ENCODE results near the gene STARD8.

Gene STARD8

DNA sequence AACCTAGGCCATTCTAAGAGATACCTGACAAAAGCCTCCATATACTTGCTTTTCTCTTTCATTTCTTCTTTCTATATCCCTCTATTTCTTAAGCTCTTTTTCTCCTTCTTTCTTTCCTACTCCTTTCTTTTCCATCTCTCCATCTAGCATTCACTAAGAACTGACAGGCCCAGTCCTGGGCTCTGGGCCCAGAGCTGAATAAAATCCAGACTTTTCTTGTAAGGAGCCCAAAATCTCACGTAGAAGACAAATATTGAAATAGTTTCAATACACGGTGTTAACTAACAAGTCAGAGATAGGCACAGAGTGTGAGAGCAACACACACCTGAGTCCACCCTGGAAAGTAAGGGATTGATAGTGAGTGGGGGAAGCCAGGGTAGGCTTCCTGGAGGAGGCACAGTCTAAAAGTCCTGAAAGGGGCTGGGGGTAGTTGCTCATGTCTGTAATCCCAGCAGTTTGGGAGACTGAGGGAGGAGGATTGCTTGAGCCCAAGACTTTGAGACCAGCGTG lies 108.2 kb downstream of the STARD8 start:
- Histone ChIP-seq H4K20me1 (ENCODE audit: insufficient read depth, low read length) (no peaks in the 10 kb centered on the region), H3F3A (ENCODE audit: insufficient read depth, low read length) (no peaks in the 10 kb centered on the region), H2AFZ (ENCODE audit: low read length) (no peak overlapping the region), H3K79me2 (ENCODE audit: insufficient read depth, low read length) (no peaks in the 10 kb centered on the region), H3K4me1 (ENCODE audit: insufficient read depth, low read length, severe bottlenecking) (no peaks in the 10 kb centered on the region), H3K4me3 (ENCODE audit: low read depth, low read length, poor library complexity, severe bottlenecking) (no peak overlapping the region), H3K9ac (ENCODE audit: low read length) (no peak overlapping the region), H3K9me3 (ENCODE audit: low read length) (no peaks in the 10 kb centered on the region), H3K27ac (ENCODE audit: low read depth, low read length, poor library complexity, severe bottlenecking) (no peak overlapping the region), H3K9me2 (ENCODE audit: low read depth, low read length) (no peaks in the 10 kb centered on the region), H3K36me3 (ENCODE audit: insufficient read depth, low read length) (no peaks in the 10 kb centered on the region), H3K4me2 (ENCODE audit: low read length) (no peak overlapping the region), H3K27me3 (ENCODE audit: insufficient read depth, low read length) (no peaks in the 10 kb centered on the region)
- no peak for TF ChIP-seq EZH2 (IDR thresholded peaks at IDR 0.05; ENCODE audit: borderline replicate concordance, low read length)
- TF ChIP-seq CTCF (IDR thresholded peaks at IDR 0.05; ENCODE audit: low read length) = no peak

- TF ChIP-seq CTCF (IDR thresholded peaks at IDR 0.05; ENCODE audit: low read length) = no peak
- TF ChIP-seq EZH2 (IDR thresholded peaks at IDR 0.05; ENCODE audit: borderline replicate concordance, low read length) = no peak
- H3K79me2 ChIP-seq (ENCODE audit: insufficient read depth, low read length) = no peaks in the 10 kb centered on the region
- no peak overlapping the region for H3K4me2 ChIP-seq (ENCODE audit: low read length)
- H3K36me3 ChIP-seq (ENCODE audit: insufficient read depth, low read length) = no peaks in the 10 kb centered on the region
- no peak overlapping the region for H2AFZ ChIP-seq (ENCODE audit: low read length)
- no peaks in the 10 kb centered on the region for H3K27me3 ChIP-seq (ENCODE audit: insufficient read depth, low read length)
- no peak overlapping the region for H3K27ac ChIP-seq (ENCODE audit: low read depth, low read length, poor library complexity, severe bottlenecking)
- H3K9me3 ChIP-seq (ENCODE audit: low read length) = no peaks in the 10 kb centered on the region
- H4K20me1 ChIP-seq (ENCODE audit: insufficient read depth, low read length) = no peaks in the 10 kb centered on the region
- H3K9ac ChIP-seq (ENCODE audit: low read length) = no peak overlapping the region
- H3F3A ChIP-seq (ENCODE audit: insufficient read depth, low read length) = no peaks in the 10 kb centered on the region
- no peak overlapping the region for H3K4me3 ChIP-seq (ENCODE audit: low read depth, low read length, poor library complexity, severe bottlenecking)
- no peaks in the 10 kb centered on the region for H3K4me1 ChIP-seq (ENCODE audit: insufficient read depth, low read length, severe bottlenecking)
- no peaks in the 10 kb centered on the region for H3K9me2 ChIP-seq (ENCODE audit: low read depth, low read length)
These were observed 109.9 kb downstream of the STARD8 start for GRCh38 chrX:68757331-68757730.

GRCh38 chrX:68757731-68758130 lies 110.3 kb downstream of the STARD8 start:
- Histone ChIP-seq H3K4me2 (ENCODE audit: low read length) (no peak overlapping the region), H3K4me1 (ENCODE audit: insufficient read depth, low read length, severe bottlenecking) (no peaks in the 10 kb centered on the region), H3K79me2 (ENCODE audit: insufficient read depth, low read length) (no peaks in the 10 kb centered on the region), H3K9me3 (ENCODE audit: low read length) (no peaks in the 10 kb centered on the region), H3K9ac (ENCODE audit: low read length) (no peak overlapping the region), H3K27ac (ENCODE audit: low read depth, low read length, poor library complexity, severe bottlenecking) (no peak overlapping the region), H3F3A (ENCODE audit: insufficient read depth, low read length) (no peaks in the 10 kb centered on the region), H3K4me3 (ENCODE audit: low read depth, low read length, poor library complexity, severe bottlenecking) (no peak overlapping the region), H3K36me3 (ENCODE audit: insufficient read depth, low read length) (no peaks in the 10 kb centered on the region), H3K9me2 (ENCODE audit: low read depth, low read length) (no peaks in the 10 kb centered on the region), H4K20me1 (ENCODE audit: insufficient read depth, low read length) (no peaks in the 10 kb centered on the region), H3K27me3 (ENCODE audit: insufficient read depth, low read length) (no peaks in the 10 kb centered on the region), H2AFZ (ENCODE audit: low read length) (no peak overlapping the region)
- TF ChIP-seq EZH2 (IDR thresholded peaks at IDR 0.05; ENCODE audit: borderline replicate concordance, low read length) (no peak), CTCF (IDR thresholded peaks at IDR 0.05; ENCODE audit: low read length) (no peak)
